OCI-LY1 (cell line): ENCODE data around the gene CTNNA3.

Source experiments
- EZH2 ChIP-seq: fragments of 200-600 bp; sonication (generic), shearing (Covaris generic); IDR thresholded peaks from 2 replicates; pipeline ENCODE4 v1.8.0; 2017; ENCODE audit warnings: borderline replicate concordance, mixed run types, mild to moderate bottlenecking, antibody characterized with exemption, low read length, moderate library complexity, mixed read lengths
- TF ChIP-seq, protein P1 (sequence below): fragments of 200-600 bp; sonication (generic), shearing (Covaris generic); IDR thresholded peaks from 2 replicates; pipeline ENCODE4 v1.5.1; 2017; ENCODE audit warnings: mild to moderate bottlenecking, antibody characterized with exemption, low read length, moderate library complexity, mixed read lengths

DNA sequence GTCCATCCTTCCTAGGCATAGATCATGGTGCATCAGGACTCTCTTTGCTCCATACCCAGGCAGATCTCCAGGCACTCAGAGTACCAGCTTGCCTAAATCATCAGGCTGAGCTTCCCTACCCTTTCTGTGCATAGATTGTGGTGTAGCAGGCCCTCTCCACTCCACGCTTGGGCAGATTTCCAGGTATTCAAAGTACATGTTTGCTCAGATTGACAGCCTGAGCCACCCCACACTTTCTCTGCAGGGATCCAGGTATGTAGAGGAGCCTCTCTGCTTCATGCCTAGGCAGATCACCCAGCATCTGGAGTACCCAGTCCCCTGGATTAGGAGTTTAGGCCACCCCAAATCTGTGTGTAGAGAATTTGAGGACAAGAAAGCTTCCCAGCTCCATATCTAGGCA lies 1727.6 kb downstream of the CTNNA3 start:
- TF ChIP-seq, protein P1, sequence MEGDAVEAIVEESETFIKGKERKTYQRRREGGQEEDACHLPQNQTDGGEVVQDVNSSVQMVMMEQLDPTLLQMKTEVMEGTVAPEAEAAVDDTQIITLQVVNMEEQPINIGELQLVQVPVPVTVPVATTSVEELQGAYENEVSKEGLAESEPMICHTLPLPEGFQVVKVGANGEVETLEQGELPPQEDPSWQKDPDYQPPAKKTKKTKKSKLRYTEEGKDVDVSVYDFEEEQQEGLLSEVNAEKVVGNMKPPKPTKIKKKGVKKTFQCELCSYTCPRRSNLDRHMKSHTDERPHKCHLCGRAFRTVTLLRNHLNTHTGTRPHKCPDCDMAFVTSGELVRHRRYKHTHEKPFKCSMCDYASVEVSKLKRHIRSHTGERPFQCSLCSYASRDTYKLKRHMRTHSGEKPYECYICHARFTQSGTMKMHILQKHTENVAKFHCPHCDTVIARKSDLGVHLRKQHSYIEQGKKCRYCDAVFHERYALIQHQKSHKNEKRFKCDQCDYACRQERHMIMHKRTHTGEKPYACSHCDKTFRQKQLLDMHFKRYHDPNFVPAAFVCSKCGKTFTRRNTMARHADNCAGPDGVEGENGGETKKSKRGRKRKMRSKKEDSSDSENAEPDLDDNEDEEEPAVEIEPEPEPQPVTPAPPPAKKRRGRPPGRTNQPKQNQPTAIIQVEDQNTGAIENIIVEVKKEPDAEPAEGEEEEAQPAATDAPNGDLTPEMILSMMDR = no peak
- no peak for TF ChIP-seq EZH2
